GM15510 (cell line): ENCODE measurements around the gene VSIG4.

Experiments
- POLR2A ChIP-seq: IDR thresholded peaks from 3 replicates; pipeline ENCODE4 v1.6.1; 2011; ENCODE audit warnings: borderline replicate concordance; ENCODE audit not compliant: insufficient read length; ENCODE audit errors: extremely low read depth

The VSIG4 gene

GRCh38 chrX:66004928-66005829 lies 34.7 kb downstream of the VSIG4 start:
- TF ChIP-seq POLR2A, result no peak

GRCh38 chrX:66002824-66003680 lies 36.8 kb downstream of the VSIG4 start:
- TF ChIP-seq POLR2A, result no peak

- no peak for TF ChIP-seq POLR2A
Measured at GRCh38 chrX:66001596-66001995, 38.3 kb downstream of the VSIG4 start.

- no peak for TF ChIP-seq POLR2A
Measured at GRCh38 chrX:66000628-66001272, 39.1 kb downstream of the VSIG4 start.

GRCh38 chrX:66000178-66000577 lies 39.7 kb downstream of the VSIG4 start:
- no peak for TF ChIP-seq POLR2A

- TF ChIP-seq POLR2A, result no peak
Measured at GRCh38 chrX:65999563-66000148, 40.2 kb downstream of the VSIG4 start.

GRCh38 chrX:65999029-65999562 lies 40.8 kb downstream of the VSIG4 start:
- TF ChIP-seq POLR2A, result no peak

GRCh38 chrX:65997978-65998717 lies 41.7 kb downstream of the VSIG4 start:
- no peak for TF ChIP-seq POLR2A

GRCh38 chrX:65994519-65995506 lies 45.1 kb downstream of the VSIG4 start:
- TF ChIP-seq POLR2A, result no peak

- TF ChIP-seq POLR2A, result no peak
Measured at GRCh38 chrX:65993915-65994460, 45.9 kb downstream of the VSIG4 start.

- no peak for TF ChIP-seq POLR2A
Measured at GRCh38 chrX:65993332-65993731, 46.5 kb downstream of the VSIG4 start.

- TF ChIP-seq POLR2A, result no peak
Measured at GRCh38 chrX:65990702-65991101, 49.2 kb downstream of the VSIG4 start.
